Liver (tissue), 9 donors: ENCODE measurements around the gene C14orf180. TPM values are rescaled to one million over a fixed set of nuclear protein-coding genes. Genes with fewer than 3 reads are reported as not detected.

Experiments
- DNase-seq: peaks from one replicate; pipeline ENCODE4 v3.0.0-alpha.2; 2017; ENCODE audit warnings: low spot score
- H3K27ac ChIP-seq, 2 donors: one replicate each; pipeline ENCODE4 v1.7.0; 2013; ENCODE audit warnings: inconsistent platforms in 2 of 2, low read length in 2 of 2, control low read depth in 1 of 2, low read depth in 1 of 2, mild to moderate bottlenecking in 1 of 2
- H3K27me3 ChIP-seq, 4 donors: one replicate each; pipeline versions ENCODE4 v1.6.1 to v1.7.0; 2013; ENCODE audit warnings: low read length in 3 of 4, inconsistent platforms in 1 of 4, mild to moderate bottlenecking in 1 of 4, moderate library complexity in 1 of 4; ENCODE audit not compliant: control insufficient read depth in 4 of 4, insufficient read depth in 4 of 4
- H3K36me3 ChIP-seq, 4 donors: one replicate each; pipeline versions ENCODE4 v1.6.1 to v1.7.0; 2013; ENCODE audit warnings: low read length in 3 of 4, mild to moderate bottlenecking in 3 of 4, low read depth in 1 of 4, moderate library complexity in 1 of 4; ENCODE audit not compliant: control insufficient read depth in 4 of 4, insufficient read depth in 3 of 4
- H3K4me1 ChIP-seq, 4 donors: one replicate each; pipeline versions ENCODE4 v1.6.1 to v1.7.0; 2013; ENCODE audit warnings: low read length in 3 of 4, mild to moderate bottlenecking in 3 of 4, moderate library complexity in 1 of 4; ENCODE audit not compliant: control insufficient read depth in 4 of 4, insufficient read depth in 4 of 4
- H3K4me3 ChIP-seq, 3 donors: one replicate each; pipeline versions ENCODE4 v1.6.1 to v1.7.0; 2013; ENCODE audit warnings: low read length in 3 of 3, control low read depth in 1 of 3, low read depth in 1 of 3, mild to moderate bottlenecking in 1 of 3
- H3K9ac ChIP-seq, 2 donors: one replicate each; pipeline ENCODE4 v1.7.0; 2013; ENCODE audit warnings: low read length in 2 of 2, mild to moderate bottlenecking in 2 of 2, moderate library complexity in 2 of 2, control low read depth in 1 of 2, low read depth in 1 of 2
- H3K9me3 ChIP-seq, 4 donors: one replicate each; pipeline versions ENCODE4 v1.6.1 to v1.7.0; 2013; ENCODE audit warnings: low read length in 3 of 4; ENCODE audit not compliant: control insufficient read depth in 4 of 4
- EGR1 ChIP-seq, 2 donors: IDR thresholded peaks; 2 replicates each; pipeline ENCODE4 v1.6.1; 2016 to 2018; ENCODE audit warnings: antibody characterized with exemption in 2 of 2, low read depth in 2 of 2
- FOXA2 ChIP-seq: IDR thresholded peaks from 2 replicates; pipeline ENCODE4 v1.6.1; 2016; ENCODE audit warnings: antibody characterized with exemption
- GABPA ChIP-seq, 2 donors: IDR thresholded peaks in 1 of 2; conservative IDR thresholded peaks in 1 of 2; 2 replicates each; pipeline ENCODE4 v1.6.1; 2016; ENCODE audit warnings: antibody characterized with exemption in 2 of 2, mild to moderate bottlenecking in 1 of 2, moderate library complexity in 1 of 2
- HNF4G ChIP-seq: IDR thresholded peaks from 2 replicates; pipeline ENCODE4 v1.6.1; 2016; ENCODE audit warnings: antibody characterized with exemption
- JUND ChIP-seq, 2 donors: IDR thresholded peaks; 2 replicates each; pipeline ENCODE4 v1.6.1; 2016; ENCODE audit warnings: antibody characterized with exemption in 2 of 2
- NR2F2 ChIP-seq: IDR thresholded peaks from 2 replicates; pipeline ENCODE4 v1.6.1; 2016; ENCODE audit warnings: antibody characterized with exemption
- RAD21 ChIP-seq, 2 donors: IDR thresholded peaks; 2 replicates each; pipeline ENCODE4 v1.6.1; 2016; ENCODE audit warnings: antibody characterized with exemption in 2 of 2, mild to moderate bottlenecking in 2 of 2
- RXRA ChIP-seq, 2 donors: IDR thresholded peaks; 2 replicates each; pipeline ENCODE4 v1.6.1; 2017 to 2018; ENCODE audit warnings: antibody characterized with exemption in 2 of 2, mild to moderate bottlenecking in 1 of 2
- WGBS: extraction: QIAGEN DNeasy Blood & Tissue Kit; methylation state at CpG from one replicate; pipeline ENCODE4 v1.1.7; 2013; 5-methylcytosine and 5-hydroxymethylcytosine counted together
- polyA plus RNA-seq, 2 donors: library from polyadenylated mRNA; stranded (reverse) in 1 of 2; unstranded in 1 of 2; fragments of 200-250 nt in 1 of 2; fragments of >200 nt in 1 of 2; fragmentation: Nextera tagmentation in 1 of 2; extraction: Ambion mirVana in 1 of 2; gene quantifications; one replicate each; pipeline versions ENCODE4 v1.2.1 to v1.2.3, GENCODE V29; 2013 to 2015
- total RNA-seq, 2 donors: library from RNA; depleted of rRNA; stranded (reverse); fragments of >200 nt; gene quantifications; one replicate each; pipeline ENCODE4 v1.2.3, GENCODE V29; 2014
- TF ChIP-seq, protein P1 (sequence below): IDR thresholded peaks from 2 replicates; pipeline ENCODE4 v1.6.1; 2016; ENCODE audit warnings: antibody characterized with exemption
- TF ChIP-seq, protein P2 (sequence below): IDR thresholded peaks from 2 replicates; pipeline ENCODE4 v1.6.1; 2016; ENCODE audit warnings: antibody characterized with exemption, mild to moderate bottlenecking
- TF ChIP-seq, protein P3 (sequence below): IDR thresholded peaks from 2 replicates; pipeline ENCODE4 v1.6.1; 2016; ENCODE audit warnings: antibody characterized with exemption
- TF ChIP-seq, protein P4 (sequence below): IDR thresholded peaks from 2 replicates; pipeline ENCODE4 v1.6.1; 2016; ENCODE audit warnings: antibody characterized with exemption
- donor health status: healthy.
- donor health status: healthy.
- donor health status: healthy.
- donor health status: healthy.
- donor health status: healthy.

C14orf180 gene
- total and polyA plus RNA-seq, 4 donors: 0.09 to 4.0 (median 2.9) TPM

DNA sequence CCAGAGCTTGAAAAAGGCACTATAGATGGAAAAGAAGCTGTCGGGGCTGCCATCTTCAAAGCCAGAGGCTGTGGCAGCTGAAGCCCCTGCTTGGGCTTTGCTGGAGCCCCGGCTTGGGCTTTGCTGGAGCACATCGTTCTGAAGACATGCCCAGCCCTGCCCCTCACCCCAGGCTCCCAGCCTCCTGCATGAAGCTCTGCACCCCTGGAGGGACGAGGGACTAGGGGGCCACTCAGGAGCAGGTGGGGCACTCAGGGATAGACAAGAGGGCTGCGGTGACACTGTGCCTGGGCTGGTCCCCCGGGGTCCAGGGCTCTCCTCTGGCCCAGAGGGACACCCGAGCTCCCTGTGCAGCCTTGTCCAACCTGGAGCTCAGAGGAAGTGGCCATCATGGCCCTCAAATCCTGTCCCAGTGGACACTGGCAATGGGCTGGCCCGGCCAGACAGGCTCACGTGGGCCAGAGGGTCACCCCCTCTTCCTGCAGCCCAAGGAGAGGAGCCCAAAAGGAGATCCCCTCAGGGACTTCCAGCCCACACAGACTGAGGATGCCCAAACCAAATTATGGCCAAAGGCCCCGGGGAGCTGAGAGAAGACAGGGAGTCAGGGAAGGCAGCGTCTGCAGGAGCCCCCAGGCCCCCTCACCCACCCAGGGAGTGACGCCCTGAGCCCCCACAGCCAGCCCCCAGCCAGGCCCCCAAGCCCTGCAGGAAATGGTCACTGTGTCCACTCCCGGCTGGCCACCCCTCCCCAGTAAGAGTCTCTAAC, 23.1 kb upstream of the C14orf180 start:
- H3K9ac ChIP-seq: no peak overlapping the region
- H3K27ac ChIP-seq: no peak overlapping the region
- no peak overlapping the region for H3K4me3 ChIP-seq
- peaks cover 0 to 7% (median 1%) of the 10 kb centered on the region in 4 donors for H3K27me3 ChIP-seq
- 69% methylated on average over 13 of the region's 13 CpGs for WGBS
- H3K4me1 ChIP-seq: no peaks in the 10 kb centered on the region
- no peak for TF ChIP-seq RXRA (IDR thresholded peaks at IDR 0.05)
- no peak for TF ChIP-seq NR2F2
- no peak for TF ChIP-seq GABPA (IDR thresholded peaks at IDR 0.05 in 1 of 2, conservative IDR thresholded peaks at IDR 0.05 in 1 of 2)
- TF ChIP-seq, protein P1, sequence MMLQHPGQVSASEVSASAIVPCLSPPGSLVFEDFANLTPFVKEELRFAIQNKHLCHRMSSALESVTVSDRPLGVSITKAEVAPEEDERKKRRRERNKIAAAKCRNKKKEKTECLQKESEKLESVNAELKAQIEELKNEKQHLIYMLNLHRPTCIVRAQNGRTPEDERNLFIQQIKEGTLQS: no peak
- no peak for TF ChIP-seq EGR1 (IDR thresholded peaks at IDR 0.05; ENCODE audit: low read depth in 2 of 2)
- no peak for TF ChIP-seq JUND (IDR thresholded peaks at IDR 0.05)
- TF ChIP-seq RAD21 (IDR thresholded peaks at IDR 0.05): no peak
- TF ChIP-seq, protein P2, sequence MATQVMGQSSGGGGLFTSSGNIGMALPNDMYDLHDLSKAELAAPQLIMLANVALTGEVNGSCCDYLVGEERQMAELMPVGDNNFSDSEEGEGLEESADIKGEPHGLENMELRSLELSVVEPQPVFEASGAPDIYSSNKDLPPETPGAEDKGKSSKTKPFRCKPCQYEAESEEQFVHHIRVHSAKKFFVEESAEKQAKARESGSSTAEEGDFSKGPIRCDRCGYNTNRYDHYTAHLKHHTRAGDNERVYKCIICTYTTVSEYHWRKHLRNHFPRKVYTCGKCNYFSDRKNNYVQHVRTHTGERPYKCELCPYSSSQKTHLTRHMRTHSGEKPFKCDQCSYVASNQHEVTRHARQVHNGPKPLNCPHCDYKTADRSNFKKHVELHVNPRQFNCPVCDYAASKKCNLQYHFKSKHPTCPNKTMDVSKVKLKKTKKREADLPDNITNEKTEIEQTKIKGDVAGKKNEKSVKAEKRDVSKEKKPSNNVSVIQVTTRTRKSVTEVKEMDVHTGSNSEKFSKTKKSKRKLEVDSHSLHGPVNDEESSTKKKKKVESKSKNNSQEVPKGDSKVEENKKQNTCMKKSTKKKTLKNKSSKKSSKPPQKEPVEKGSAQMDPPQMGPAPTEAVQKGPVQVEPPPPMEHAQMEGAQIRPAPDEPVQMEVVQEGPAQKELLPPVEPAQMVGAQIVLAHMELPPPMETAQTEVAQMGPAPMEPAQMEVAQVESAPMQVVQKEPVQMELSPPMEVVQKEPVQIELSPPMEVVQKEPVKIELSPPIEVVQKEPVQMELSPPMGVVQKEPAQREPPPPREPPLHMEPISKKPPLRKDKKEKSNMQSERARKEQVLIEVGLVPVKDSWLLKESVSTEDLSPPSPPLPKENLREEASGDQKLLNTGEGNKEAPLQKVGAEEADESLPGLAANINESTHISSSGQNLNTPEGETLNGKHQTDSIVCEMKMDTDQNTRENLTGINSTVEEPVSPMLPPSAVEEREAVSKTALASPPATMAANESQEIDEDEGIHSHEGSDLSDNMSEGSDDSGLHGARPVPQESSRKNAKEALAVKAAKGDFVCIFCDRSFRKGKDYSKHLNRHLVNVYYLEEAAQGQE: no peak
- no peak for TF ChIP-seq HNF4G
- TF ChIP-seq, protein P3, sequence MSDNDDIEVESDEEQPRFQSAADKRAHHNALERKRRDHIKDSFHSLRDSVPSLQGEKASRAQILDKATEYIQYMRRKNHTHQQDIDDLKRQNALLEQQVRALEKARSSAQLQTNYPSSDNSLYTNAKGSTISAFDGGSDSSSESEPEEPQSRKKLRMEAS: no peak
- TF ChIP-seq, protein P4, sequence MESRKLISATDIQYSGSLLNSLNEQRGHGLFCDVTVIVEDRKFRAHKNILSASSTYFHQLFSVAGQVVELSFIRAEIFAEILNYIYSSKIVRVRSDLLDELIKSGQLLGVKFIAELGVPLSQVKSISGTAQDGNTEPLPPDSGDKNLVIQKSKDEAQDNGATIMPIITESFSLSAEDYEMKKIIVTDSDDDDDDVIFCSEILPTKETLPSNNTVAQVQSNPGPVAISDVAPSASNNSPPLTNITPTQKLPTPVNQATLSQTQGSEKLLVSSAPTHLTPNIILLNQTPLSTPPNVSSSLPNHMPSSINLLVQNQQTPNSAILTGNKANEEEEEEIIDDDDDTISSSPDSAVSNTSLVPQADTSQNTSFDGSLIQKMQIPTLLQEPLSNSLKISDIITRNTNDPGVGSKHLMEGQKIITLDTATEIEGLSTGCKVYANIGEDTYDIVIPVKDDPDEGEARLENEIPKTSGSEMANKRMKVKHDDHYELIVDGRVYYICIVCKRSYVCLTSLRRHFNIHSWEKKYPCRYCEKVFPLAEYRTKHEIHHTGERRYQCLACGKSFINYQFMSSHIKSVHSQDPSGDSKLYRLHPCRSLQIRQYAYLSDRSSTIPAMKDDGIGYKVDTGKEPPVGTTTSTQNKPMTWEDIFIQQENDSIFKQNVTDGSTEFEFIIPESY: no peak
- no peaks in the 10 kb centered on the region for H3K36me3 ChIP-seq
- DNase-seq: no peak
- H3K9me3 ChIP-seq: no peaks in the 10 kb centered on the region

DNA sequence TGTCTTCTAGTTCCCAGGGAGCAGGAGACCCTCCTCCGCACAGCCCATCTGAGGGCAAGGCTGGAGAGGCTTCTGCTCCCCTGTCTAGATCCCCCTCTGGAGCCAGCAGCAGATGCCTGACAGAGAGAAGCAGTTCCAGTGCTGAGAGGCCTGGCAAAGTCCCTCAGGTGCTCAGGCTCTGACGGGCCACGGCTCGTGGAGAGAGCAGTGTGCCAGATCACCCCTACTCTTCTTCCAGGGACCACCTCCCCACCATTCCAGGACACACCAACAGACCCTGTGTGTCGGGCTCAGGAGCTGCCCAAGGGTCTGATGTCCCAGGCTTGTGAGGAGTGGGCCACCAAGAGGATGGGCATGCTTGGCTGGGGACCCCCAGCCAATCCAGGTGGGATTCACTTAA, 22.5 kb upstream of the C14orf180 start:
- peaks cover 0 to 7% (median 1%) of the 10 kb centered on the region in 4 donors for H3K27me3 ChIP-seq
- no peak for DNase-seq
- H3K9me3 ChIP-seq: no peaks in the 10 kb centered on the region
- H3K27ac ChIP-seq: no peak overlapping the region
- TF ChIP-seq FOXA2: no peak
- no peak for TF ChIP-seq GABPA (IDR thresholded peaks at IDR 0.05 in 1 of 2, conservative IDR thresholded peaks at IDR 0.05 in 1 of 2)
- 78% methylated on average over 5 of the region's 5 CpGs for WGBS
- no peaks in the 10 kb centered on the region for H3K36me3 ChIP-seq
- no peak overlapping the region for H3K4me3 ChIP-seq
- no peak overlapping the region for H3K9ac ChIP-seq
- H3K4me1 ChIP-seq: no peaks in the 10 kb centered on the region
